Renal cortex interstitium (tissue), 11 donors: ENCODE measurements around the gene CARMIL3. TPM values are rescaled to one million over a fixed set of nuclear protein-coding genes. Genes with fewer than 3 reads are reported as not detected.
A peak's percentile ranks its signal among the peaks of the same experiment; 100 is the strongest.

Experiments used
- DNase-seq, 11 donors: peaks; one replicate each; pipeline ENCODE4 v3.0.0-alpha.2; 2013; ENCODE audit warnings: low read depth in 9 of 11, low spot score in 4 of 11; ENCODE audit errors: extremely low read depth in 1 of 11
- polyA plus RNA-seq, 3 donors: library from polyadenylated mRNA; unstranded; fragments of 120-200 nt; gene quantifications; one replicate each; pipeline ENCODE4 v1.2.1, GENCODE V29; 2013; ENCODE audit not compliant: insufficient read length in 3 of 3

The CARMIL3 gene
- polyA plus RNA-seq, 3 donors: 1.5 to 3.7 (median 2.7) TPM

GRCh38 chr14:24072436-24072835 is 20.6 kb downstream of the CARMIL3 start:
- DNase-seq: no peak

GRCh38 chr14:24072881-24073877 is 21.4 kb downstream of the CARMIL3 start:
- no peak for DNase-seq

DNA sequence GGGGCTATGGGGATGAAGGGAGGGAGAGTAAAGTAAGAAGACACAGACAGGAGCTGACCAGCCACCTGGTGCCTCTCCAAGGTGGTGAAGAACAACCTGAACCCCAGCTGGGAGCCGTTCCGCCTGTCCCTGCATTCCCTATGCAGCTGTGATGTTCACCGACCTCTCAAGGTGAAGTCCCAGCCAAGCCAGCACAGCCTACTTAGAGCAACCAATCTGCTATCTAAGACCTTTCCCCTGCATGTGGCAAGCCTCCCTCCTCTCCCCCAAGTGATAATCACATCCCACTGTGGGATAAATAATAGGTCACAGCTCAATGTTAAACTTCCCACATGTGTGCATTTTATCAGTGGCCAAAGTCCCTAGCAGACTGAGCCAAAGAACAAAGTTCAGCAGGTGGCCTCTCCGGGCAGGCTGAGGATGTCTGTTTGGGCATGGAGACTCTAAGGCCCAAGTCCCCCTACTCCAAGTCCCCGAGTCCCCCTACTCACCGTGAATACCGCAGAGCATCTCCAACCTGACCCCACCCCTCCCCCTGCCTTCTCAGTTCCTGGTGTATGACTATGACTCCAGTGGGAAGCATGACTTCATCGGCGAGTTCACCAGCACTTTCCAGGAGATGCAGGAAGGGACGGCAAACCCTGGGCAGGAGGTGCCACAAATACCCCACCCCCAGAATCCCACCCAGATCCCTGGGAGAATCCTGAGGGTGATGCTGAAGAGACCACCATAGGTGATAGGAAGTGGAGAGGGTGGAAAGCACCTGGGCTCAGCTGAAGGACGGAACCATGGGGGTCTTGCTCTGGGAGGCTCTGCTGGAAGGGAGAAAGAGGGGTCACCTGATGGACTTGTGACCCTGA is 23.0 kb downstream of the CARMIL3 start:
- DNase-seq: no peak

- DNase-seq: no peak
These were observed 23.9 kb downstream of the CARMIL3 start for GRCh38 chr14:24075485-24076301.

DNA sequence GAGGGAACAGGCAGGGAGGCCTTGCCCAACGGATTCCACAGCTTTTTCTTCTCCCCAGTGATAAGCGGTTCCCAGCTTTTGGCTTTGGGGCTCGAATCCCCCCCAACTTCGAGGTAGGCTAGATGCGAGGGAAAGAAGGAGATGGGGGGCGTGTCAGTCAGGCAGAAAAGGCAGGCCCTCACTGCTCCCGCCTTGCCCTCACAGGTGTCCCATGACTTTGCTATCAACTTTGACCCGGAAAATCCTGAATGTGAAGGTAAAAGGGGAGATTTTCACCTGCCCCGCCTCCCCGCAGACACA is 24.4 kb downstream of the CARMIL3 start:
- DNase-seq: no peak

DNA sequence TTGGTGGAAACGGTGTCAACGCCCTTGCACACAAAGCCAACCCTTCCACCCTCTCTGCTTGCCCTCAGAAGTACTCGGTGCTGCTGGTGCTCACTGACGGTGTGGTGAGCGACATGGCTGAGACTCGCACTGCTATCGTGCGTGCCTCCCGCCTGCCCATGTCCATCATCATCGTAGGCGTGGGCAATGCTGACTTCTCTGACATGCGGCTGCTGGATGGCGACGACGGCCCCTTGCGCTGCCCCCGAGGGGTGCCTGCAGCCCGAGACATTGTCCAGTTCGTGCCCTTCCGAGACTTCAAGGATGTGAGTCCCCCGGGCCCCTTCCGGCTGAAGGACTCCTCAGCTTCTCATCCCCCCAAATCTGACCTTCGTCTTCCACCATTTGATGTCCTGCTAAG is 25.3 kb downstream of the CARMIL3 start:
- no peak for DNase-seq

GRCh38 chr14:24078146-24078545 is 26.3 kb downstream of the CARMIL3 start:
- no peak for DNase-seq

DNA sequence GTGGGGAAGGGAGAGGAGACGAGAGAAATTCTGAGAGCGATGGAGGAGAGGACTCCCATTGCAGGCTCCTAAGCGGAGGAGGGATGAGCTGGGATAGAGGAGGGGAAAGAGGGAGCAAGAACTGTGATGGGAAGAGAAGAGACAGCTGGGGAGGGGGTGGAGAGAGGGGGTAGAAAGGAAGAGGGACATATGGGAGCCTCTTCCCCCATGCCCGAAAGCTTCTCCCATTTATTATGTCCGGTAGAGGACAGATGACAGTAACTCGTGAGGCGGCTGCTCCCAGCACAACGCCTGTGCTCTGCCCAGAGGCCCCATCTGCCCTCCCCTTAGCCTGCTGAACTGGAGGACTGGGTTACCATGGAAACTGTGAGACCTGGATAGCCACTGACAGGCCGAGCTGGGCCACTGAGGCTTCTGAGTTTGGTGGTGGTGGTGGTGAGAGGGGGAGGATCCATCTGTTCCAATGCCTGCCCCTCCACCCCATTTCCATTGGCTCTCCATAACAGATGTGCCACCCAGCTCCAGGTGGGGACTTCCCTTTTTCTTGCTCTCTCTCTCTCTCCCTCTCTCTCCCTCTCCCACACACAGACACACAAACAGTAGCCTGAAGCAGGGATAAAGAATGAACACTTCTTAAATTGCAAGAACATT is 27.8 kb downstream of the CARMIL3 start:
- no peak for DNase-seq

GRCh38 chr14:24080142-24080530 is 28.3 kb downstream of the CARMIL3 start:
- no peak for DNase-seq

DNA sequence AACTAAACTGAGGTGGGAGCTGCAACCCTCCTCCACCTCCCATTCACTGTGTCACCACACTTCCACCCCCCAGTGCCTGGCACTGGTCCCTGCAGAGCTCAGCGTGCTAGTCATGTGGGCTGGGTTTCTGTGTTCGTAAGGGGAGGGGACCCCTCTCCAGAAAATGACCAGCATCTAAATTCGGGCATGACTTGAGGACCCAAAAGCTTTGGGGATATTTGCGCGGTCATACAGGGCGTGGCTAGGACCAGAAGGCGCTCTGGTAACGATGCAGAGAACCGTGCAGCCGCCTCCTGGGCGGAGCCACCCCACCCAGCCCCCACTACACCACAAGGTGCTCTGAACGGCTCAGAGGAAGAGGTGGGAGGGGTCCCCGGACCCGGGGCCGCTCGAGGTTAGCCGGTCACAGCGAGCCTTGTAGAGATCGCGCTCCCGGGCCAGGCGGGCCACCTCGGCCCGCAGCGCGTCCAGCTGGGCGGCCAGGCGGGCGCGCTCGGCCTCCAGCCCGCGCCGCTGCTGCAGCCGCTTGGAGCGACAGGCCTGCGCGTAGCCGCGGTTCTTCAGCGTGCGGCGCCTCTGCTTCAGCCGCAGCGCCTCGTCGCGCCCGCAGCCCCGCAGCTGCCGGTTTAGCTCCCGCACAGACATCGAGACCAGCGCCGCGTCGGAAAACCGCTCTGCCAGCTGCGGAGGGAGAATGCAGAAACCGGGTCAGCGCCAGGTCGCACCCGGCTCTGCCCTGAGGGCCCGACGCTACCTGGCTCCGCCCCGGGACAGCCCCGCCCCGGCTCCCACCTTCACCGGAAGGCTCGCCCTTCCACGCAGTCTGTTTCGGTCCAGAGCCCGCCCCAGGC is 29.3 kb downstream of the CARMIL3 start:
- DNase-seq: peak in 1 of 11 donors; percentile 36

DNA sequence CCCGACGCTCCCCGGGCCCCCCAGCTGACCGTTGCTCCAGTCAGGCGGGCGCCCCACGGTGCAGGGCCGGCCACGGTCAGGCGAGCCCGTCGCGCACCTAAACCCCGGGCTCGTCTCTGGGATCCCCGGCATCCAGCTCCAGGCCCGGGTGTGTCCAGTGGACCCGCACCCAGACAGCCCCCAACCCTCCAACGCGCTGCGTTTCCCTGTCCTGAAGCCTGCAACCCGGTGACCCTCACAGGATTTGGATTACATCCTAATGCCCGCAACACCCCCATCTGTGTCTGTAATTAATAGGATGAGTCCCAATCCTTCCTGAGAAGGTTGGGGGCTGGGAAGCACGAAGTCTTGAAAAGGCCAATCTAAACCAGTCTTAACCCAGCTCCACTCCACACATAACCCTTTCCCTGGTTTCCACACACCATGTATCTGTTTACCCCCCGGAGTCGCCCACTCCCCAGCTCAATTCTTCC is 30.0 kb downstream of the CARMIL3 start:
- no peak for DNase-seq

GRCh38 chr14:24082411-24083080 is 30.7 kb downstream of the CARMIL3 start:
- no peak for DNase-seq

DNA sequence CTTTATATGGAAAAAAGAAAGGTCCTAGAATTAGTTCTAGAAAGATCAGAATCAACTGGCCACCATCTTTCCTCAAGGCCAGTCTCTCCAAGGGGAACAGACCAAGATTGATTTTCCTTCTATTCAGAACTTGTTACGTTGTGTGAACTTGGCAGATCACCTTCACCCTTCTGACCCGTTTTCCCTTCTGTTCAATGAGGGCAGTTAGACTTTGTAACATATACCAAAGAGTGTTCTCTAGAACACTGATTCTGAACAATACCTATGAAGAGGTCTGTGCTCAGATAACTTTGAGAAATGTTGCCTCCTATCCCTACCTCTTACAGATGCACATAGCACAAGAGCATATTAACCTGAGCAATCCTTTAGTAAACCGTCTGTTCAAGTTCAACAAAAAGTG is 31.7 kb downstream of the CARMIL3 start:
- no peak for DNase-seq

- no peak for DNase-seq
These were observed 32.6 kb downstream of the CARMIL3 start for GRCh38 chr14:24084440-24084839.

DNA sequence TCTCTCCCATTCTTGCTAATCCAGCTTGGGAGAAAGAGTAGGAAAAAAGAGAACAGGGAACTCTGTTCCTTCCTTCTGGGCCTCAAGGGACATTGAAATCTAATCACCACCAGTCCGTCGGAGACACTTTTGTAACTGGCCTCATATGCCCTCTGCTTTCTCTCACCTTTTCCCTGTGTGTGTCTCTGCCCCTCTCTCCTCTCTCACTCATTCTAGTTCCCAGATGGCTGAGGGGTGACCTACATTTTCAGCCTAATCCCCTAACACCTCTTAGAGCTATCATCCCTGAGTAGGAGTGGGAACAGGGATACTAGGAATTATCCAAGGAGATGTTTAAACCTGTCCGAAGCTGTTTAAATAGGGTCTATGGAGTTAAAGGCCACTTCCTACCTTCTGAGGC is 33.4 kb downstream of the CARMIL3 start:
- DNase-seq: no peak

DNA sequence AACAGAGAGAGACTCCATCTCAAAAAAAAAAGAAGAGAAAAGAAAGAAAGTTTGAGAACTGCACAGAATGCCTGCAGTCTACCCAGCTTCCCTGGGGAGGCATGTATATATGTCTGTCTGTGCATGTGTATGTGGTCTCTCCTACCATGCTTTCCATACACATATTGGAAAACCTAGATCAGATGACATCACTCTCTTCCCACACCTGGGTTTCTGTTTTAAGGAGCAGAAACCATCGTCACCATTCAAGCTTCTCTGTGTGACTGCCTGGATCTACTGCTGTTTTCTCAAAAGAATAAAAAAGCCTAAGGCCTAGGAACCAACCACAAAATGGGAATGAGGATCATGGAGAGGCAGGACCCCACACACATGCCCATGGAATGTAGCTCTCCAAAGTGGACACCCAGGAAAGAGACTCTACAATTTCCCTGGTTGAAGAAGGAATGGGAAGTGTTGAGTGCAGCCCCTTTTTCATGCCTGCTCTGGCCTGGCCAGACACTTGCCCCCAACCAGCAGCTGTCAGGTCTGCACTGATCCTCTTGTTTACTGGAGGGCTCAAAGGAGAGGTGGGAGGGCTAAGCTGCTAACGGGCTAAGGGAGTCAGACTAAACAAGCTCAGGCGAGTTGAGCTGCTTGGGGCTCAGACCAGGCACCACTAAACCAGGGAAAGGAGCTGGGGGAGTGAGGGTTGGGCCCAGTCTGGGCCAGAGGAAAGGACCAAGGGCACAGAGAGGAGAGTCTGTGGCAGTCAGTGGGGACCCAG is 34.6 kb downstream of the CARMIL3 start:
- DNase-seq: no peak

DNA sequence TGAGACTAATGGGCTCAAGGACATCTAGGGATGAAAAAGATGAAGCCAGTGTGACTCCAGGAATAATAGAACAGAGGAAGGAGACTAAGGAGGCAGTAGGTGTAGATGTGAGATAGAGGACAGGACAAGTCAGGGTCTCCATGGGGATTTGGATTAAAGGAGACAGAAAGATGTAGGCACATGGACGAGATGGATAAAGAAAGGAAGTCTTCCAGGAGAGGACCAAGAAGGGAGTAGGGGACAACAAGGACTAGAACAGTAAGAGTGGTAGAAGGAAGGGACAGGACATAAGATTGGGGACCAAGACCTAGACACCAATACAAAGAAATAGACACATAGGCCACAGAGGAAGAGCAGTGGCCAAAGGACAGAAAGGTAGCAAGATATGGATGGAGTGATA is 35.2 kb downstream of the CARMIL3 start:
- no peak for DNase-seq
